ENCODE data around the gene SND1.

- 0 out of 2 replicates have a peak, but pooled peaks have one; percentile 53 for TF ChIP-seq BACH2 (CRISPR knock-in tag; IDR thresholded peaks at IDR 0.05; ENCODE audit: borderline replicate concordance)
- no peak for TF ChIP-seq PATZ1 (CRISPR knock-in tag; IDR thresholded peaks at IDR 0.05; ENCODE audit: borderline replicate concordance)
- TF ChIP-seq RARB (CRISPR knock-in tag; IDR thresholded peaks at IDR 0.05): no peak
- peak; percentile 77; the same call in 1 of the 2 replicates for TF ChIP-seq ZFP3 (CRISPR knock-in tag; IDR thresholded peaks at IDR 0.05)
- TF ChIP-seq ISL1 (CRISPR knock-in tag; IDR thresholded peaks at IDR 0.05): no peak
- TF ChIP-seq ZNF8 (CRISPR knock-in tag; IDR thresholded peaks at IDR 0.05): peak; percentile 54; the same call in 1 of the 2 replicates
- no peak for TF ChIP-seq SNAI2 (CRISPR knock-in tag; IDR thresholded peaks at IDR 0.05)
- no peak for TF ChIP-seq ESRRG (CRISPR knock-in tag; IDR thresholded peaks at IDR 0.05)
- TF ChIP-seq ZNF565 (CRISPR knock-in tag; conservative IDR thresholded peaks at IDR 0.05; ENCODE audit: low read depth): no peak
- no peak for TF ChIP-seq OSR1 (CRISPR knock-in tag; IDR thresholded peaks at IDR 0.05)
Measured at GRCh38 chr7:127651556-127652332, at the start of gene SND1.
